ENCODE data around the gene SSR1. TPM values are rescaled to one million over a fixed set of nuclear protein-coding genes. Genes with fewer than 3 reads are reported as not detected.

The SSR1 gene
- total RNA-seq, 1 experiment from 2014 or later: 102 TPM

DNA sequence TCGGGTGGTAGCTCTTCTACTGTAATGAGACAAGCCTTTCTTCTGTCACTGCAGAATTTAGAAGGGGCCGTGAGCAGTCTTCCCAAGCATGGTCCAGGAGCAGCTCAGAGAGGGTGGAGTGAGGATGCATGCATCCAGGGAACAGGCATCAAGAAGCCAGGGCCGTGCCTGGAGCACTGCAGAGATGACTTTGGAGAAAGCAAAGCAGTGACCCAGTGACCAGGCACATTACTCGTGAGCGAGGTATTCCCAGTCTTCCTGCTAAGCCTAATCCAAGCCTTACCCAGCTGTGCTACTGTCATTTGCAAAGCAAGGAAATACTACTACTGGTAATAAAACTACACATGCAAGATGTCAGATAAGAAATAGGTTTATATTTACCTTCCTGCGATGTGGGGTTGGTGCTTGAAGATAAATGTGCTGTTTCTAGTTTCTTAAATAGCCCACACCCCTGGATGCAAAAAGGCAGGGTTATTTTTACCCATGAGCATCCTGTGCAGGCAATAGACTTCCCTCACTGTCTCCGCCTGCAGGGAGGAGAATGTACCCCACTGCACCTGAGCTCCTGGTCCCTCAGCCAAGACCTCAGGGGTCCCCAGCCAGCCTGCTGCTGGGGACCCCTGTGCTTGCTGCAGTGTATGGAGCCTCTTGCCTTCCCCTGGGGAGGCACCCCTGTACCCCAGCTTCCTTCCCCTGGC, 62.9 kb downstream of the SSR1 start:
- Histone ChIP-seq H2BK20ac (ENCODE audit: low read depth, low read length, poor library complexity, severe bottlenecking) (no peak overlapping the region), H2AK5ac (ENCODE audit: insufficient read length, low read length) (no peak overlapping the region), H4K20me1 (ENCODE audit: control insufficient read depth, insufficient read depth, insufficient read length) (no peaks in the 10 kb centered on the region), H3K14ac (ENCODE audit: insufficient read depth, low read length) (no peak overlapping the region), H2BK120ac (ENCODE audit: low read depth, low read length, poor library complexity, severe bottlenecking) (no peak overlapping the region), H3K18ac (ENCODE audit: insufficient read length, low read depth, low read length) (no peak overlapping the region), H3K79me2 (ENCODE audit: insufficient read depth, low read length) (no peaks in the 10 kb centered on the region), H4K5ac (ENCODE audit: insufficient read length, low read depth, low read length) (no peak overlapping the region), H3K79me1 (ENCODE audit: insufficient read depth, low read depth, low read length, poor library complexity, severe bottlenecking) (no peaks in the 10 kb centered on the region), H2BK5ac (ENCODE audit: insufficient read length, low read length) (no peak overlapping the region), H4K8ac (replicated peaks; ENCODE audit: insufficient read length, low read depth, low read length) (no peak overlapping the region), H2AFZ (ENCODE audit: low read length) (no peak overlapping the region), H2BK12ac (ENCODE audit: insufficient read length, low read depth, low read length) (no peak overlapping the region), H3K27me3 (ENCODE audit: insufficient read depth, low read length) (no peaks in the 10 kb centered on the region; the same call in 1 of the 2 replicates), H3K4ac (ENCODE audit: low read depth, low read length) (no peak overlapping the region), H3K23me2 (ENCODE audit: insufficient read length, low read depth, low read length, poor library complexity, severe bottlenecking) (no peaks in the 10 kb centered on the region), H3K4me1 (ENCODE audit: insufficient read depth, low read length) (no peaks in the 10 kb centered on the region), H3K23ac (ENCODE audit: insufficient read length, low read depth, low read length) (no peak overlapping the region), H4K91ac (ENCODE audit: insufficient read length, low read depth, low read length) (no peak overlapping the region), H3K9ac (ENCODE audit: extremely low read depth, insufficient read length, low read length) (no peak overlapping the region), H3K9me3 (ENCODE audit: control insufficient read depth, low read depth, low read length) (no peaks in the 10 kb centered on the region), H3K56ac (ENCODE audit: insufficient read length, low read depth, low read length) (no peak overlapping the region), H3K27ac (ENCODE audit: insufficient read length, low read depth, low read length) (no peak overlapping the region), H3T11ph (ENCODE audit: low read length) (no peak overlapping the region), H3K4me2 (ENCODE audit: insufficient read depth, insufficient read length, low read length) (no peak overlapping the region), H2BK15ac (ENCODE audit: low read depth, low read length) (no peak overlapping the region)
- TF ChIP-seq, protein P1, sequence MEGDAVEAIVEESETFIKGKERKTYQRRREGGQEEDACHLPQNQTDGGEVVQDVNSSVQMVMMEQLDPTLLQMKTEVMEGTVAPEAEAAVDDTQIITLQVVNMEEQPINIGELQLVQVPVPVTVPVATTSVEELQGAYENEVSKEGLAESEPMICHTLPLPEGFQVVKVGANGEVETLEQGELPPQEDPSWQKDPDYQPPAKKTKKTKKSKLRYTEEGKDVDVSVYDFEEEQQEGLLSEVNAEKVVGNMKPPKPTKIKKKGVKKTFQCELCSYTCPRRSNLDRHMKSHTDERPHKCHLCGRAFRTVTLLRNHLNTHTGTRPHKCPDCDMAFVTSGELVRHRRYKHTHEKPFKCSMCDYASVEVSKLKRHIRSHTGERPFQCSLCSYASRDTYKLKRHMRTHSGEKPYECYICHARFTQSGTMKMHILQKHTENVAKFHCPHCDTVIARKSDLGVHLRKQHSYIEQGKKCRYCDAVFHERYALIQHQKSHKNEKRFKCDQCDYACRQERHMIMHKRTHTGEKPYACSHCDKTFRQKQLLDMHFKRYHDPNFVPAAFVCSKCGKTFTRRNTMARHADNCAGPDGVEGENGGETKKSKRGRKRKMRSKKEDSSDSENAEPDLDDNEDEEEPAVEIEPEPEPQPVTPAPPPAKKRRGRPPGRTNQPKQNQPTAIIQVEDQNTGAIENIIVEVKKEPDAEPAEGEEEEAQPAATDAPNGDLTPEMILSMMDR (conservative IDR thresholded peaks at IDR 0.05): no peak
- Mint-ChIP-seq H3K27me3 (ENCODE audit: low read depth) (no peaks in the 10 kb centered on the region), H3K9me3 (no peaks in the 10 kb centered on the region; a peak in 1 of 5 replicates), H3K36me3 (ENCODE audit: insufficient read depth in 1 of 3, low read depth in 3 of 3) (peaks cover 6 to 20% (median 19%) of the 10 kb centered on the region in 3 experiments; a peak in 6 of 7 replicates), H3K27ac (no peak overlapping the region; a peak in 1 of 7 replicates), H3K4me3 (no peak overlapping the region), H3K4me1 (no peaks in the 10 kb centered on the region)
- no CpG with 5 or more reads among the region's 7 CpGs for WGBS (ENCODE audit: extremely low coverage, insufficient read length, low lambda C conversion rate)
- no peak for DNase-seq

Data from H9 (cell line).